ENCODE data around the gene MARCHF11.

The MARCHF11 gene

GRCh38 chr5:16152601-16153568 lies 26.7 kb downstream of the MARCHF11 start:
- H3K27me3 ChIP-seq (ENCODE audit: insufficient read depth, low read length, poor library complexity): no peaks in the 10 kb centered on the region
- no peak overlapping the region for H2AFZ ChIP-seq (ENCODE audit: low read depth, low read length)
- no peak for TF ChIP-seq CTCF (IDR thresholded peaks at IDR 0.05; ENCODE audit: borderline replicate concordance, extremely low read depth, low read length, poor library complexity, severe bottlenecking)
- no peak for TF ChIP-seq EZH2 (IDR thresholded peaks at IDR 0.05; ENCODE audit: borderline replicate concordance, low read depth, low read length, severe bottlenecking)
- H3K4me3 ChIP-seq (ENCODE audit: low read depth in 1 of 2, low read length in 2 of 2): no peak overlapping the region
- H3K79me2 ChIP-seq (ENCODE audit: insufficient read depth, low read length): no peaks in the 10 kb centered on the region
- no peak for DNase-seq
- ATAC-seq (ENCODE audit: insufficient read depth, low read depth): peak; percentile 52; the same call in 1 of the 3 replicates
- no peaks in the 10 kb centered on the region for H4K20me1 ChIP-seq (ENCODE audit: insufficient read depth, low read length)
- no peaks in the 10 kb centered on the region for H3K9me3 ChIP-seq (ENCODE audit: insufficient read depth, low read length, severe bottlenecking)
- H3K27ac ChIP-seq (ENCODE audit: low read length): no peak overlapping the region
- H3K4me2 ChIP-seq (ENCODE audit: insufficient read depth, low read length): no peak overlapping the region
- H3K36me3 ChIP-seq (ENCODE audit: insufficient read depth, low read length): no peaks in the 10 kb centered on the region
- H3K9ac ChIP-seq (ENCODE audit: low read depth, low read length): no peak overlapping the region
- H3K4me1 ChIP-seq (ENCODE audit: insufficient read depth, low read length): no peaks in the 10 kb centered on the region

- Histone ChIP-seq H3K36me3 (ENCODE audit: insufficient read depth, low read length) (no peaks in the 10 kb centered on the region), H3K4me3 (ENCODE audit: low read depth in 1 of 2, low read length in 2 of 2) (no peak overlapping the region), H3K27me3 (ENCODE audit: insufficient read depth, low read length, poor library complexity) (no peaks in the 10 kb centered on the region), H4K20me1 (ENCODE audit: insufficient read depth, low read length) (no peaks in the 10 kb centered on the region), H3K4me1 (ENCODE audit: insufficient read depth, low read length) (no peaks in the 10 kb centered on the region), H3K27ac (ENCODE audit: low read length) (no peak overlapping the region), H2AFZ (ENCODE audit: low read depth, low read length) (no peak overlapping the region), H3K79me2 (ENCODE audit: insufficient read depth, low read length) (no peaks in the 10 kb centered on the region), H3K9ac (ENCODE audit: low read depth, low read length) (no peak overlapping the region), H3K4me2 (ENCODE audit: insufficient read depth, low read length) (no peak overlapping the region), H3K9me3 (ENCODE audit: insufficient read depth, low read length, severe bottlenecking) (no peaks in the 10 kb centered on the region)
- DNase-seq (no peak), ATAC-seq (ENCODE audit: insufficient read depth, low read depth) (no peak)
- TF ChIP-seq EZH2 (IDR thresholded peaks at IDR 0.05; ENCODE audit: borderline replicate concordance, low read depth, low read length, severe bottlenecking) (no peak), CTCF (IDR thresholded peaks at IDR 0.05; ENCODE audit: borderline replicate concordance, extremely low read depth, low read length, poor library complexity, severe bottlenecking) (no peak)
These were observed 30.0 kb downstream of the MARCHF11 start for GRCh38 chr5:16149621-16150020.

- DNase-seq: no peak
- Histone ChIP-seq H3K27ac (ENCODE audit: low read length) (no peak overlapping the region), H3K9me3 (ENCODE audit: insufficient read depth, low read length, severe bottlenecking) (no peaks in the 10 kb centered on the region), H3K4me3 (ENCODE audit: low read depth in 1 of 2, low read length in 2 of 2) (no peak overlapping the region), H3K9ac (ENCODE audit: low read depth, low read length) (no peak overlapping the region), H3K36me3 (ENCODE audit: insufficient read depth, low read length) (no peaks in the 10 kb centered on the region), H2AFZ (ENCODE audit: low read depth, low read length) (no peak overlapping the region), H3K4me1 (ENCODE audit: insufficient read depth, low read length) (no peaks in the 10 kb centered on the region), H3K27me3 (ENCODE audit: insufficient read depth, low read length, poor library complexity) (no peaks in the 10 kb centered on the region), H3K4me2 (ENCODE audit: insufficient read depth, low read length) (no peak overlapping the region), H4K20me1 (ENCODE audit: insufficient read depth, low read length) (no peaks in the 10 kb centered on the region), H3K79me2 (ENCODE audit: insufficient read depth, low read length) (no peaks in the 10 kb centered on the region)
- TF ChIP-seq CTCF (IDR thresholded peaks at IDR 0.05; ENCODE audit: borderline replicate concordance, extremely low read depth, low read length, poor library complexity, severe bottlenecking) (no peak), EZH2 (IDR thresholded peaks at IDR 0.05; ENCODE audit: borderline replicate concordance, low read depth, low read length, severe bottlenecking) (no peak)
- ATAC-seq (ENCODE audit: insufficient read depth, low read depth): no peak
These were observed 32.3 kb downstream of the MARCHF11 start for GRCh38 chr5:16147179-16147900.
